ENCODE data around the gene MCRIP2. TPM values are rescaled to one million over a fixed set of nuclear protein-coding genes. Genes with fewer than 3 reads are reported as not detected.

MCRIP2 gene
- total and polyA plus RNA-seq, 9 of the 15 experiments (the other 6 are each of a cell fraction or from before 2014, with no cell fraction given), result 0.80 to 120 (median 35.2) TPM

GRCh38 chr16:630815-631405, 10.7 kb upstream of the MCRIP2 start, which contains the start of gene WFIKKN1 (continued):
- TF ChIP-seq, protein P1, sequence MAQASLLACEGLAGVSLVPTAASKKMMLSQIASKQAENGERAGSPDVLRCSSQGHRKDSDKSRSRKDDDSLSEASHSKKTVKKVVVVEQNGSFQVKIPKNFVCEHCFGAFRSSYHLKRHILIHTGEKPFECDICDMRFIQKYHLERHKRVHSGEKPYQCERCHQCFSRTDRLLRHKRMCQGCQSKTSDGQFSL (CRISPR knock-in tag; IDR thresholded peaks at IDR 0.05), result no peak
- TF ChIP-seq, protein P1 (tag; IDR thresholded peaks at IDR 0.05), result no peak
- peak; percentile 68; the same call in 1 of the 2 replicates for TF ChIP-seq HNRNPL (IDR thresholded peaks at IDR 0.05; ENCODE audit: low read depth, low read length)
- no peak for TF ChIP-seq EGR1 (conservative IDR thresholded peaks at IDR 0.05)
- peak; percentile 35; the same call in 1 of the 2 replicates for TF ChIP-seq POLR2A (conservative IDR thresholded peaks at IDR 0.05)
- TF ChIP-seq HDAC3 (IDR thresholded peaks at IDR 0.05; ENCODE audit: borderline replicate concordance, partially characterized antibody), result no peak

DNA sequence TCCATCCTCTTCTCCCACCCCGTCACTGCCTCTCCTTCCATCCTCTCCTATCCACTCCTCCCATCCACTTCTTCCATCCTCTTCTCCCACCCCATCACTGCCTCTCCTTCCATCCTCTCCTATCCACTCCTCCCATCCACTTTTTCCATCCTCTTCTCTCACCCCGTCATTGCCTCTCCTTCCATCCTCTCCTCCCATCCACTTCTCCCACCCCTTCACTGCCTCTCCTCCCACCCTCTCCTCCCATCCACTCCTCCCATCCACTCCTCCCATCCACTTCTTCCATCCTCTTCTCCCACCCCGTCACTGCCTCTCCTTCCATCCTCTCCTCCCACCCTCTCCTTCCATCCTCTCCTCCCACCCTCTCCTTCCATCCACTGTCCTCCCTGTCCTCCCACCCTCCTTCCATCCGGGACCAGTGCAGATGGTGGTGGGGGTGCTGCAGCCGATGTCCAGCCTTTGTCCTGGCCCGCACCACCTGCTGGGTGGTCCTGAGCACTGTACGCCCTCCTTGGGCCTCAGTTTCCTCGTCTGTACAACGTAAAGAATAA, 9.7 kb upstream of the MCRIP2 start:
- ChIA-PET CTCF (ENCODE audit: low intra/inter-chr PET ratio) (no interaction called here), POLR2A (interaction anchor here (0.9 kb wide), 1 partner anchor 43 kb away, joined by 3 read pairs; no protein-coding TSS in a partner anchor)
- Histone ChIP-seq H4K20me1 (replicated peaks; ENCODE audit: control insufficient read depth, insufficient read depth, low read length) (no peaks in the 10 kb centered on the region), H3K9me3 (replicated peaks; ENCODE audit: control insufficient read depth, insufficient read depth, low read depth, low read length) (no peaks in the 10 kb centered on the region), H3K79me2 (ENCODE audit: control insufficient read depth, insufficient read depth, low read length) (peaks cover 18% of the 10 kb centered on the region), H3K27ac (ENCODE audit: extremely low read depth, low read depth, low read length) (no peak overlapping the region), H3K27me3 (ENCODE audit: control insufficient read depth in 2 of 2, insufficient read depth in 2 of 2, low read length in 2 of 2) (no peaks in the 10 kb centered on the region), H3K36me3 (ENCODE audit: control insufficient read depth, insufficient read depth, low read length) (peaks cover 40% of the 10 kb centered on the region; the same call in 1 of the 3 replicates), H3K9me1 (ENCODE audit: control insufficient read depth, insufficient read depth, low read length) (no peaks in the 10 kb centered on the region), H3K4me2 (ENCODE audit: insufficient read depth, low read length) (no peak overlapping the region), H3K4me3 (no peak overlapping the region), H3K9ac (ENCODE audit: insufficient read depth in 1 of 2, low read depth in 2 of 2, low read length in 2 of 2) (no peak overlapping the region), H2AFZ (ENCODE audit: low read depth, low read length) (no peak overlapping the region), H3K4me1 (replicated peaks in 1 of 2; ENCODE audit: control insufficient read depth in 2 of 2, insufficient read depth in 2 of 2, low read length in 2 of 2) (peaks cover 24 to 96% of the 10 kb centered on the region in 2 experiments)
- TF ChIP-seq ZNF263 (CRISPR knock-in tag; IDR thresholded peaks at IDR 0.05; ENCODE audit: borderline replicate concordance) (0 out of 2 replicates have a peak, but pooled peaks have one; percentile 38), POLR2A (conservative IDR thresholded peaks at IDR 0.05) (peak; percentile 46; the same call in 1 of the 2 replicates), ZNF699 (CRISPR knock-in tag; IDR thresholded peaks at IDR 0.05; ENCODE audit: insufficient replicate concordance) (no peak), ZNF431 (CRISPR knock-in tag; IDR thresholded peaks at IDR 0.05) (no peak)
- TF ChIP-seq, protein P2, sequence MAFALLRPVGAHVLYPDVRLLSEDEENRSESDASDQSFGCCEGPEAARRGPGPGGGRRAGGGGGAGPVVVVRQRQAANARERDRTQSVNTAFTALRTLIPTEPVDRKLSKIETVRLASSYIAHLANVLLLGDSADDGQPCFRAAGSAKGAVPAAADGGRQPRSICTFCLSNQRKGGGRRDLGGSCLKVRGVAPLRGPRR (CRISPR knock-in tag; IDR thresholded peaks at IDR 0.05), result no peak
- TF ChIP-seq, protein P3, sequence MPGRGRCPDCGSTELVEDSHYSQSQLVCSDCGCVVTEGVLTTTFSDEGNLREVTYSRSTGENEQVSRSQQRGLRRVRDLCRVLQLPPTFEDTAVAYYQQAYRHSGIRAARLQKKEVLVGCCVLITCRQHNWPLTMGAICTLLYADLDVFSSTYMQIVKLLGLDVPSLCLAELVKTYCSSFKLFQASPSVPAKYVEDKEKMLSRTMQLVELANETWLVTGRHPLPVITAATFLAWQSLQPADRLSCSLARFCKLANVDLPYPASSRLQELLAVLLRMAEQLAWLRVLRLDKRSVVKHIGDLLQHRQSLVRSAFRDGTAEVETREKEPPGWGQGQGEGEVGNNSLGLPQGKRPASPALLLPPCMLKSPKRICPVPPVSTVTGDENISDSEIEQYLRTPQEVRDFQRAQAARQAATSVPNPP (IDR thresholded peaks at IDR 0.05; ENCODE audit: borderline replicate concordance, insufficient read depth, insufficient read length), result no peak
- FAIRE-seq (peak; percentile 35), ATAC-seq (no peak), DNase-seq (ENCODE audit: extremely low read depth in 1 of 4, low spot score in 3 of 4) (no peak)
- WGBS (ENCODE audit: insufficient coverage, low coverage, missing lambda C conversion rate), result 73% methylated on average over 5 of the region's 9 CpGs
- intact Hi-C loops (cut with micrococcal nuclease), result no loop called here
- BruUV-seq (replicated peaks), result no TSS peak
- in situ Hi-C loops (cut with MboI), result no loop called here
